ENCODE measurements around the gene CST9. TPM values are rescaled to one million over a fixed set of nuclear protein-coding genes. Genes with fewer than 3 reads are reported as not detected.

CST9 gene
- total RNA-seq, 1 experiment from 2014 or later, result not detected

DNA sequence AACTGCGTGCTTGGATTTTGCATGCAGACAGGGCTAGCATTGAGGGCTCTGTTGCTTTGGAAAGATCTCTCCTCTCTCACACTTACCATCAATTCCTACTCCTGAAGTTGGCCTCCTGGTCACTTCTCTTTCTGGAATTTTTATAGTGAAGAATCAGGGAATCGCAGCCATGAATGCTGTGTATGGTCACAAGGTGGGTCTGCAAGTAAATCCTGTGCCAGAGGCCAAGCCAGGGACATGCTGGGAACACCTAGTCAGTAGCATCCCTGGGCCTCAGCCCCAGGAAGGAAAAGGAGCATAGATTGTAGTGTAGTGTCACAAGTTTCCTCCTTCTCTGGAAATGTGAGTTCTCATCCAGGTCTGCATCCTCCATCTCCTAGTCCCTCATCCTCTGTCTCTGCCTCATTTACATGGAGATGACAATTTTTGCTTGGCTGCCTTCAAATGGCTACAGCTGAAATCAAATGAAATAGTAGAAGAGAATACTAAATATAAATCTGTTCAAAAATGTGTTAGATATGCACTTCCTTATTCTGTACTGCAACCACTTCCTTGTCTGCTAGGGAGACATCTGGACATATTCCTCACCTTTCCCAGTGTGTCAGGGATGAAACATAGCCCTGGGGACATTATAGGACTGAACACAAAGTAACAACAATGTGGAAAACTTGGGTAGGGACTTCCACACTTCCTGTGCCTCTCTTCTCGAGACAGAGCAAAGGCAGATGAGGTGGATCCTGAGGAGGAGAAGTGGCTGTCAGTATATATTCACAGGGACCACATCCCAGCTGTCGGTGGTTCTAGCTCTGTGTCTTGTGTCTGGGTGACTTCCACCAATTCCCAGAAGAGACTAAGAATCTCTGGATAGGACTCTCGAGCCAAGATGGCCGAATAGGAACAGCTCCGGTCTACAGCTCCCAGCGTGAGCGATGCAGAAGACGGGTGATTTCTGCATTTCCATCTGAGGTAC is 17.0 kb downstream of the CST9 start:
- Histone ChIP-seq H2AK5ac (ENCODE audit: insufficient read length, low read length) (no peak overlapping the region), H3K4me2 (ENCODE audit: insufficient read depth, insufficient read length, low read length) (no peak overlapping the region), H3K9ac (ENCODE audit: extremely low read depth, insufficient read length, low read length) (no peak overlapping the region), H3K4ac (ENCODE audit: low read depth, low read length) (no peak overlapping the region), H3K4me1 (ENCODE audit: insufficient read depth, low read length) (no peaks in the 10 kb centered on the region), H3K9me3 (ENCODE audit: control insufficient read depth, low read depth, low read length) (no peaks in the 10 kb centered on the region), H2BK12ac (ENCODE audit: insufficient read length, low read depth, low read length) (no peak overlapping the region), H3K79me1 (ENCODE audit: insufficient read depth, low read depth, low read length, poor library complexity, severe bottlenecking) (no peaks in the 10 kb centered on the region), H2BK15ac (ENCODE audit: low read depth, low read length) (no peak overlapping the region), H2BK120ac (ENCODE audit: low read depth, low read length, poor library complexity, severe bottlenecking) (no peak overlapping the region), H2BK20ac (ENCODE audit: low read depth, low read length, poor library complexity, severe bottlenecking) (no peak overlapping the region), H3K18ac (ENCODE audit: insufficient read length, low read depth, low read length) (peak overlapping the region; percentile 68), H3K79me2 (ENCODE audit: insufficient read depth, low read length) (no peaks in the 10 kb centered on the region), H3K27ac (ENCODE audit: insufficient read length, low read depth, low read length) (no peak overlapping the region), H2AFZ (ENCODE audit: low read length) (no peak overlapping the region), H2BK5ac (ENCODE audit: insufficient read length, low read length) (no peak overlapping the region), H3K27me3 (ENCODE audit: insufficient read depth, low read length) (no peaks in the 10 kb centered on the region; the same call in 1 of the 2 replicates), H4K91ac (ENCODE audit: insufficient read length, low read depth, low read length) (no peak overlapping the region), H4K8ac (replicated peaks; ENCODE audit: insufficient read length, low read depth, low read length) (no peak overlapping the region), H3K23ac (ENCODE audit: insufficient read length, low read depth, low read length) (no peak overlapping the region), H3T11ph (ENCODE audit: low read length) (no peak overlapping the region), H4K5ac (ENCODE audit: insufficient read length, low read depth, low read length) (no peak overlapping the region), H4K20me1 (ENCODE audit: control insufficient read depth, insufficient read depth, insufficient read length) (no peaks in the 10 kb centered on the region), H3K56ac (ENCODE audit: insufficient read length, low read depth, low read length) (no peak overlapping the region), H3K23me2 (ENCODE audit: insufficient read length, low read depth, low read length, poor library complexity, severe bottlenecking) (no peaks in the 10 kb centered on the region), H3K14ac (ENCODE audit: insufficient read depth, low read length) (peak overlapping the region; percentile 38; the same call in 1 of the 2 replicates)
- peak overlapping the region; percentile 58 to 72 for H3K4me3 Mint-ChIP-seq
- no CpG with 5 or more reads among the region's 10 CpGs for WGBS (ENCODE audit: extremely low coverage, insufficient read length, low lambda C conversion rate)
- peaks cover 0 to 10% (median 0%) of the 10 kb centered on the region in 3 experiments; a peak in 4 of 7 replicates for H3K36me3 Mint-ChIP-seq (ENCODE audit: insufficient read depth in 1 of 3, low read depth in 3 of 3)
- peaks cover 0 to 2% of the 10 kb centered on the region in 2 experiments; a peak in 2 of 5 replicates for H3K9me3 Mint-ChIP-seq
- peaks cover 9 to 21% of the 10 kb centered on the region in 2 experiments; a peak in 3 of 4 replicates for H3K4me1 Mint-ChIP-seq
- H3K27me3 Mint-ChIP-seq (ENCODE audit: low read depth), result peaks cover 15% of the 10 kb centered on the region; the same call in 1 of the 2 replicates
- DNase-seq, result no peak
- TF ChIP-seq CTCF (conservative IDR thresholded peaks at IDR 0.05), result no peak
- 0 out of 7 replicates have a peak overlapping the region, but pooled peaks of 1 of the 3 experiments have one; percentile 11 for H3K27ac Mint-ChIP-seq
